HUES6 (cell line): Measurements from ENCODE around the gene BCAS4.
"Not testable (repeated sequence)": the region's sequence is repeated elsewhere in the genome, so short reads cannot be mapped to it uniquely, and the experiment has no call there.

ENCODE experiments used
- H3K27ac ChIP-seq: 2 replicates; pipeline ENCODE4 v1.7.0; 2013; ENCODE audit warnings: low read depth, mild to moderate bottlenecking, low read length, inconsistent platforms
- H3K27me3 ChIP-seq: 2 replicates; pipeline ENCODE4 v1.6.1; 2013; ENCODE audit warnings: low read length; ENCODE audit not compliant: control insufficient read depth, insufficient read depth
- H3K36me3 ChIP-seq: 2 replicates; pipeline ENCODE4 v1.6.1; 2013; ENCODE audit warnings: low read length; ENCODE audit not compliant: control insufficient read depth, insufficient read depth
- H3K4me1 ChIP-seq: 2 replicates; pipeline ENCODE4 v1.6.1; 2013; ENCODE audit warnings: low read length; ENCODE audit not compliant: control insufficient read depth, insufficient read depth
- H3K4me3 ChIP-seq: 2 replicates; pipeline ENCODE4 v1.5.1; 2013; ENCODE audit warnings: low read depth, low read length
- H3K9ac ChIP-seq: one replicate; pipeline ENCODE4 v1.6.1; 2013; ENCODE audit warnings: mild to moderate bottlenecking, low read length
- H3K9me3 ChIP-seq: 2 replicates; pipeline ENCODE4 v1.6.1; 2013; ENCODE audit warnings: low read depth, low read length; ENCODE audit not compliant: control insufficient read depth, insufficient read depth

BCAS4 gene

DNA sequence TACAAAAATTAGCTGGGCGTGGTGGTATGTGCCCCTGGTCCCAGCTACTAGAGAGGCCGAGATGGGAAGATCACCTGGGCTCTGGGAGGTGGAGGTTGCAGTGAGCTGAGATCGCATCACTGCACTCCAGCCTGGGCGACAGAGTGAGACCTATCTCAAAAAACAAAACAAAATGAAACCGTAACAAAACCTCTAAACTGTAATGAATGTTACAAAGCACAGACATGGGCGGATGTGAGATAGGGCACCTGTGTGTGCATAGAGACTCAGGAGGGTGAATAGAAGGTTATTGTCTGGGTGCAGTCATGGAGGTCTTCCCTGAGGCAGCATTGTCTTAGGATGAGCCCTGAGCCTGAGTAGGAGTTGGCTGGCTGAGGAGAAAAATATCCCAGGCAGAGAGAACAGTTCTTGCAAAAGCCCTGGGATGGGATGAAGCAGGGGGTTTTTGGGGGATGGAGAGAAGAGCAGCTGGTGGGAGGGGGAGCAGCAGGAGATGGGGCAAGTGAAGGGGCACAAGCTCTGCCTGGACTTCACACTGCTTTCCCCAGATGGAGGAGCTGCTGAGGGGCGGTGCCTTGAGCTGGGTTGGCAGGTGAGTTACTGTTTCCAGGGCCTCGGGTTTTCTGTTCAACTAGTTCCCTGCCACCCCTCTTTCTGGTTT is 5.2 kb downstream of the BCAS4 start:
- no peaks in the 10 kb centered on the region for H3K36me3 ChIP-seq
- H3K4me3 ChIP-seq: no peak overlapping the region
- no peak overlapping the region for H3K9ac ChIP-seq
- H3K27me3 ChIP-seq: peaks cover 4% of the 10 kb centered on the region
- no peaks in the 10 kb centered on the region for H3K9me3 ChIP-seq
- no peak overlapping the region for H3K27ac ChIP-seq
- H3K4me1 ChIP-seq: peaks cover 20% of the 10 kb centered on the region

DNA sequence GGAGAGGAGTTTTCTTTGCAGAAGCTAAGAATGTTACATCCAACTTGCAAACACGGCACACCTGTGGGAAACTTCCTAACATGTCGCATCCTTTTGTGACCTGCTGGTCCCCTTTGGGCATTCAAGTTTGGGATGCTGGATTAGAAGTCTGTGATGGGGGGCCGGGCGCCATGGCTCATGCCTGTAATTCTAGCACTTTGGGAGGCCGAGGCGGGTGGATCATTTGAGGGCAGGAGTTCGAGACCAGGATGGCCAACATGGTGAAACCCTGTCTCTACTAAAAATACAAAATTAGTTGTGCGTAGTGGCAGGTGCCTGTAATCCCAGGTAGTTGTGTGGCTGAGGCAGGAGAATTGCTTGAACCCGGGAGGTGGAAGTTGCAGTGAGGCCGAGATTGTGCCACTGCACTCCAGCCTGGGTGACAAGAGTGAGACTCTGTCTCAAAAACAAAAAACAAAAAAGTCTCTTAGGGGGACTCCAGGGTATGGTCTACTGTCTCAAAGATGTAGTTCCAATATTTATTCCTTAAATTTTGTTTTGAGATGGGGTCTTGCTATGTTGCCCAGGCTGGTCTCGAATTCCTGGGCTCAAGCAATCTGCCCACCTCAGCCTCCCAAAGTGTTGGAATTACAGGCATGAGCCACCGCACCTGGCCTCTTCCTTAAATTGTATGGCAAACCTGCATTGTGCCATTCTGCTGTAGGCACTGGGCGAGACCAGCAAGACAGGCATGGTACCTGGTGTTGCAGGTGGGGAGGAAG is 6.3 kb downstream of the BCAS4 start:
- H3K27ac ChIP-seq, H3K9ac ChIP-seq, H3K36me3 ChIP-seq, H3K9me3 ChIP-seq, H3K27me3 ChIP-seq, H3K4me3 ChIP-seq: not testable (repeated sequence)
- H3K4me1 ChIP-seq: peaks cover 18% of the 10 kb centered on the region

- Histone ChIP-seq H3K9ac (no peak overlapping the region), H3K27me3 (no peaks in the 10 kb centered on the region), H3K36me3 (no peaks in the 10 kb centered on the region), H3K27ac (no peak overlapping the region), H3K4me1 (peaks cover 18% of the 10 kb centered on the region), H3K4me3 (no peak overlapping the region), H3K9me3 (no peaks in the 10 kb centered on the region)
Measured at GRCh38 chr20:50801747-50802125, 6.9 kb downstream of the BCAS4 start.

DNA sequence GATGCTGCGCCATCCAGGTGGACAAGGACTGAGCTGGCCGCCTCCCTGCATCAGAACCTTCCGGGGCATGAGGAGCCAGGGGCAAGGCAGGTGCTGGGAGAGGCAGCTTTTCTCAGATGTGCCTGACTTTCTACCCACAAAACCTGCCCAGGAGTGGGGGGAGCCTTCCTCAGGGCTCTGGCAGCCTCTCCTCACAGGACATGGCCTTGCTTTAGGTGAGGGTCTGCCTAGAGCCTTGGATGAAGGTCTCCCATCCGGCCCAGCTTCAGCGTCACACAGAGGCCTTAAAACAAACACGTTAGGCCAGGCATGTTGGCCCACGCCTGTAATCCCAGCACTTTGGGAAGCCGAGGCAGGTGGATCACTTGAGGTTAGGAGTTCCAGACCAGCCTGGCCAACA is 7.4 kb downstream of the BCAS4 start:
- no peaks in the 10 kb centered on the region for H3K9me3 ChIP-seq
- no peaks in the 10 kb centered on the region for H3K36me3 ChIP-seq
- H3K4me1 ChIP-seq: peaks cover 18% of the 10 kb centered on the region
- no peak overlapping the region for H3K4me3 ChIP-seq
- H3K9ac ChIP-seq: no peak overlapping the region
- no peaks in the 10 kb centered on the region for H3K27me3 ChIP-seq
- H3K27ac ChIP-seq: no peak overlapping the region

GRCh38 chr20:50804437-50805348 is 9.8 kb downstream of the BCAS4 start:
- no peaks in the 10 kb centered on the region for H3K27me3 ChIP-seq
- no peak overlapping the region for H3K4me3 ChIP-seq
- H3K9me3 ChIP-seq: no peaks in the 10 kb centered on the region
- H3K27ac ChIP-seq: no peak overlapping the region
- H3K4me1 ChIP-seq: peaks cover 18% of the 10 kb centered on the region
- H3K36me3 ChIP-seq: no peaks in the 10 kb centered on the region
- no peak overlapping the region for H3K9ac ChIP-seq

DNA sequence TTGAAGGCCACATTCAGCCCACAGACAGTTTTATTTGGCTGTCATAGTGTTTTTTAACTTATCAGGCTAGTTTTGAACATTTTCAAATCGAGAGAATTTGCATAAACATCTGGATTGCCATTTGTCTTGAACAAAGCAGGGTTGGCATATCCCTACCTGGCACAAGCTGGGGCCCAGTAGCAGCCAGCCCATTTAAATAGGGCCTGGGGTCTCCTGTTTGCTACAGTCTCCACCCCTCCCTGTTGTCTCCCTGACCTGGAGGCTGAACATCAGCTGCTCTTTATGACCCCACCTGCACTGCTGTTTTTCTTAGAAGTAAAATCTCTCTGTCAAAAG is 10.5 kb downstream of the BCAS4 start:
- Histone ChIP-seq H3K4me3 (no peak overlapping the region), H3K27me3 (no peaks in the 10 kb centered on the region), H3K27ac (no peak overlapping the region), H3K9ac (no peak overlapping the region), H3K36me3 (no peaks in the 10 kb centered on the region), H3K4me1 (peaks cover 18% of the 10 kb centered on the region), H3K9me3 (no peaks in the 10 kb centered on the region)

GRCh38 chr20:50806126-50806768 is 11.4 kb downstream of the BCAS4 start:
- no peak overlapping the region for H3K4me3 ChIP-seq
- H3K27ac ChIP-seq: no peak overlapping the region
- H3K9me3 ChIP-seq: no peaks in the 10 kb centered on the region
- no peak overlapping the region for H3K9ac ChIP-seq
- no peaks in the 10 kb centered on the region for H3K36me3 ChIP-seq
- H3K27me3 ChIP-seq: no peaks in the 10 kb centered on the region
- peaks cover 18% of the 10 kb centered on the region for H3K4me1 ChIP-seq

DNA sequence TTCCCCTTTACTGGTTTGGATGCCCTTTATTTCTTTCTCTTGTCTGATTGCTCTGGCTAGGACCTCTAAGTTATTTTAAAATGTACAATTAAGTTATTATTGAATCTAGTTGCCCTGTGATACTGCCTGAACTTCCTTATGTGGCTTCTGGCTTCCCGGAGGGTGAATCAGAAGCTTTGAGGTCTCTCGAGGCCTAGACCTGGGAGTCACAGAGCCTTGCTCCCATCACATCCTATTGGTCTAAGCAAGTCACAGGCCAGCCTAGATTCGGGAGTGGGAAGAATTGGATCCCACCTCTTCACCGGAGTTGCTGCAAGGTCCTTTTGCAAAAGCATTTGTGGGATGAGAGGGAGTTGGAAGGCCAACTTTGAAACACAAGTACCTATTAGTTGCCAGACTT is 15.2 kb downstream of the BCAS4 start:
- Histone ChIP-seq H3K36me3 (no peaks in the 10 kb centered on the region), H3K27ac (no peak overlapping the region), H3K9me3 (no peaks in the 10 kb centered on the region), H3K9ac (no peak overlapping the region), H3K4me1 (peaks cover under 1% of the 10 kb centered on the region; the same call in 1 of the 2 replicates), H3K27me3 (no peaks in the 10 kb centered on the region), H3K4me3 (no peak overlapping the region)

GRCh38 chr20:50810842-50811241 is 16.0 kb downstream of the BCAS4 start:
- H3K4me1 ChIP-seq: no peaks in the 10 kb centered on the region
- no peak overlapping the region for H3K27ac ChIP-seq
- no peaks in the 10 kb centered on the region for H3K9me3 ChIP-seq
- no peak overlapping the region for H3K4me3 ChIP-seq
- H3K36me3 ChIP-seq: no peaks in the 10 kb centered on the region
- H3K9ac ChIP-seq: no peak overlapping the region
- H3K27me3 ChIP-seq: no peaks in the 10 kb centered on the region

DNA sequence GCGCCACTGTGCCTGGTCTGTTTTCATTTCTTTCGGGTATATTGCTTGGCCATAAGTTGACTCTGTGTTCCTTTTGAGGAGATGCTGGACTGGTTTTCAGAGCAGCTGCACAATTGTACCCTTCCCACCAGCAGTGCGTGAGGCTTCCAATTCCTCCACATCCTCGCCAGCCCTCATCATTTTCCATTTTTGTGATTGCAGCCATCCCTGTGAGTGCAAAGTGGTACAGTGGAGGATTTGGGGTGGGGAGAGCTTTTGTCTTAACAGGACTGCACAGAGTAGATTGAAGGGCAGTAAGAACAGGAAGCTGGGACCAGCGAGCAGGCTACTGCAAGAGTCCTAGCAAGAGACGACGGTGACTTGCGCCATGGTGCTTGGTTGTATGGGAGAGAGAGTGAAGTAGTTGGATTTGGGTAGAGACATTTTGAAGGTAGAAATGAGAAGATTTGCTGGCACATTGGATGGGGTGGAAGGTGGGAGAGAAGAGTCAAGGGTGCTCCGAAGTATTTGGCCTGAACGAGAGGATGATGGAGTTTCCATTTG is 18.3 kb downstream of the BCAS4 start:
- no peak overlapping the region for H3K27ac ChIP-seq
- H3K36me3 ChIP-seq: no peaks in the 10 kb centered on the region
- H3K9ac ChIP-seq: no peak overlapping the region
- no peak overlapping the region for H3K4me3 ChIP-seq
- no peaks in the 10 kb centered on the region for H3K27me3 ChIP-seq
- H3K9me3 ChIP-seq: no peaks in the 10 kb centered on the region
- peaks cover 5% of the 10 kb centered on the region for H3K4me1 ChIP-seq
